Measurements from ENCODE around the gene PTPRN2.

DNA sequence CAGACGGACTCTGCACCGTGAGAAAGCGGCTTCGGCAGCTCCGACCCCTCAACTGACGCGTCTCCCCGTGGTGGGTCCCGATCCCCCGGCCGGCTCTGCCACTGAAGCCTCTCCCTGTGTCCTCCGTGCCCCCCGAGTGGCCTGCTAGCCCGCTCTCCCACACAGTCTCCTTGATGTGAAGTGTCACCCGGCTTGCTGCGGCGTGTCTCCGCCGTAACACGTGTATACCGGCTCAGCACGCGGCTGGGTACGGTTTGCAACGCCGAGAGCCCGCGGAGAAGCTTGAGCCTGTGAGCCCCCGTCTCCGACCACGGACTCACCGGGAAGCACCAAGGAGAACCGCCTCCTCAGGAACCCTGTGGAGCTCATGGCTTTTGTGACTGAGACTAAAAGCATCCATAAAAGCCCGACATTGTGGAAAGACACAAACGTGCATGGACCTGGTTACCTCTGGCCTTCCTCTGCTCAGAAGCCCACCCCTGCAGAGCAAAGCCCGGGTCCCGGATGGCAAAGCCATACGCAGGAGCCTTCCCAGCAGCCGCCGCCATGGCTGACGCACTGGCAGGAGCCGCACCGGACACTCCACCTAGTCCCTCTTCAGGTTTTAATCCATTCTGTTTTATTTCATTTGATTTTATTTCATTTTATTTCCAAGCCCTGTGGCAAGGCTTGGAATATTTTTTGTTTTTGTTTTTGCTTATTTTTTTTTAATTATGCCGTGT, 17.0 kb downstream of the PTPRN2 start:
- no peak for TF ChIP-seq CTCF (IDR thresholded peaks at IDR 0.05)
- TF ChIP-seq SIN3A (IDR thresholded peaks at IDR 0.05; ENCODE audit: borderline replicate concordance, insufficient read depth, low read depth, low read length), result no peak
- no peak for TF ChIP-seq POLR2AphosphoS5 (IDR thresholded peaks at IDR 0.05; ENCODE audit: low read depth, low read length)
- TF ChIP-seq, protein P1, sequence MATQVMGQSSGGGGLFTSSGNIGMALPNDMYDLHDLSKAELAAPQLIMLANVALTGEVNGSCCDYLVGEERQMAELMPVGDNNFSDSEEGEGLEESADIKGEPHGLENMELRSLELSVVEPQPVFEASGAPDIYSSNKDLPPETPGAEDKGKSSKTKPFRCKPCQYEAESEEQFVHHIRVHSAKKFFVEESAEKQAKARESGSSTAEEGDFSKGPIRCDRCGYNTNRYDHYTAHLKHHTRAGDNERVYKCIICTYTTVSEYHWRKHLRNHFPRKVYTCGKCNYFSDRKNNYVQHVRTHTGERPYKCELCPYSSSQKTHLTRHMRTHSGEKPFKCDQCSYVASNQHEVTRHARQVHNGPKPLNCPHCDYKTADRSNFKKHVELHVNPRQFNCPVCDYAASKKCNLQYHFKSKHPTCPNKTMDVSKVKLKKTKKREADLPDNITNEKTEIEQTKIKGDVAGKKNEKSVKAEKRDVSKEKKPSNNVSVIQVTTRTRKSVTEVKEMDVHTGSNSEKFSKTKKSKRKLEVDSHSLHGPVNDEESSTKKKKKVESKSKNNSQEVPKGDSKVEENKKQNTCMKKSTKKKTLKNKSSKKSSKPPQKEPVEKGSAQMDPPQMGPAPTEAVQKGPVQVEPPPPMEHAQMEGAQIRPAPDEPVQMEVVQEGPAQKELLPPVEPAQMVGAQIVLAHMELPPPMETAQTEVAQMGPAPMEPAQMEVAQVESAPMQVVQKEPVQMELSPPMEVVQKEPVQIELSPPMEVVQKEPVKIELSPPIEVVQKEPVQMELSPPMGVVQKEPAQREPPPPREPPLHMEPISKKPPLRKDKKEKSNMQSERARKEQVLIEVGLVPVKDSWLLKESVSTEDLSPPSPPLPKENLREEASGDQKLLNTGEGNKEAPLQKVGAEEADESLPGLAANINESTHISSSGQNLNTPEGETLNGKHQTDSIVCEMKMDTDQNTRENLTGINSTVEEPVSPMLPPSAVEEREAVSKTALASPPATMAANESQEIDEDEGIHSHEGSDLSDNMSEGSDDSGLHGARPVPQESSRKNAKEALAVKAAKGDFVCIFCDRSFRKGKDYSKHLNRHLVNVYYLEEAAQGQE (IDR thresholded peaks at IDR 0.05; ENCODE audit: insufficient read depth in 1 of 2, low read depth in 2 of 2, low read length in 1 of 2), result no peak
- no peak for TF ChIP-seq TCF7L2 (IDR thresholded peaks at IDR 0.05; ENCODE audit: low read depth, low read length)
